ENCODE measurements around the gene PCARE. TPM values are rescaled to one million over a fixed set of nuclear protein-coding genes. Genes with fewer than 3 reads are reported as not detected.

Gene PCARE
- total RNA-seq, 6 experiments from 2014 or later, result not detected

- WGBS (ENCODE audit: insufficient coverage, low coverage, low lambda C conversion rate, missing lambda C conversion rate), result 87% methylated on average over 5 of the region's 5 CpGs
- H3K9me3 ChIP-seq, result no peaks in the 10 kb centered on the region
- H3K27ac ChIP-seq, result no peak overlapping the region
- no peak for DNase-seq
- TF ChIP-seq POLR2A (IDR thresholded peaks at IDR 0.05), result no peak
- no peak for TF ChIP-seq CTCF (IDR thresholded peaks at IDR 0.05)
- no peak for ATAC-seq
- no peak overlapping the region for H3K4me3 ChIP-seq
- H3K27me3 ChIP-seq, result no peaks in the 10 kb centered on the region
- intact Hi-C loops (cut with DNase I), result no loop called here
- no peaks in the 10 kb centered on the region for H3K36me3 ChIP-seq
- no peaks in the 10 kb centered on the region for H3K4me1 ChIP-seq
Measured at GRCh38 chr2:29032189-29032588, 42.1 kb downstream of the PCARE start.

GRCh38 chr2:29031046-29031445 lies 43.3 kb downstream of the PCARE start:
- no peaks in the 10 kb centered on the region for H3K4me1 ChIP-seq
- H3K27me3 ChIP-seq, result no peaks in the 10 kb centered on the region
- H3K27ac ChIP-seq, result no peak overlapping the region
- H3K9me3 ChIP-seq, result no peaks in the 10 kb centered on the region
- DNase-seq (no peak), ATAC-seq (no peak)
- no peaks in the 10 kb centered on the region for H3K36me3 ChIP-seq
- TF ChIP-seq CTCF (IDR thresholded peaks at IDR 0.05) (no peak), POLR2A (IDR thresholded peaks at IDR 0.05) (no peak)
- H3K4me3 ChIP-seq, result no peak overlapping the region
- intact Hi-C loops (cut with DNase I), result no loop called here

- DNase-seq, result no peak
- H3K36me3 ChIP-seq, result no peaks in the 10 kb centered on the region
- no peaks in the 10 kb centered on the region for H3K9me3 ChIP-seq
- ATAC-seq, result no peak
- intact Hi-C loops (cut with DNase I), result no loop called here
- no peaks in the 10 kb centered on the region for H3K27me3 ChIP-seq
- H3K27ac ChIP-seq, result no peak overlapping the region
- no peaks in the 10 kb centered on the region for H3K4me1 ChIP-seq
- 100% methylated on average over 1 of the region's 3 CpGs for WGBS (ENCODE audit: insufficient coverage, low coverage, low lambda C conversion rate, missing lambda C conversion rate)
- TF ChIP-seq CTCF (IDR thresholded peaks at IDR 0.05) (no peak), POLR2A (IDR thresholded peaks at IDR 0.05) (no peak)
- no peak overlapping the region for H3K4me3 ChIP-seq
Measured at GRCh38 chr2:29025711-29026110, 48.6 kb downstream of the PCARE start.

- no peak overlapping the region for H3K27ac ChIP-seq
- no peak for ATAC-seq
- WGBS (ENCODE audit: insufficient coverage, low coverage, low lambda C conversion rate, missing lambda C conversion rate), result 50% methylated on average over 3 of the region's 4 CpGs
- no peak overlapping the region for H3K4me3 ChIP-seq
- intact Hi-C loops (cut with DNase I), result no loop called here
- no peaks in the 10 kb centered on the region for H3K9me3 ChIP-seq
- H3K4me1 ChIP-seq, result no peaks in the 10 kb centered on the region
- TF ChIP-seq CTCF (IDR thresholded peaks at IDR 0.05), result no peak
- no peak for TF ChIP-seq POLR2A (IDR thresholded peaks at IDR 0.05)
- DNase-seq, result no peak
- no peaks in the 10 kb centered on the region for H3K36me3 ChIP-seq
- H3K27me3 ChIP-seq, result no peaks in the 10 kb centered on the region
Measured at GRCh38 chr2:29024882-29025430, 49.4 kb downstream of the PCARE start.

- Histone ChIP-seq H3K9me3 (no peaks in the 10 kb centered on the region), H3K36me3 (no peaks in the 10 kb centered on the region)
- 75% methylated on average over 1 of the region's 4 CpGs for WGBS (ENCODE audit: insufficient coverage, low coverage, low lambda C conversion rate, missing lambda C conversion rate)
Measured at GRCh38 chr2:29023188-29023587, 51.1 kb downstream of the PCARE start.

More at GRCh38 chr2:29023188-29023587, 51.1 kb downstream of the PCARE start:
- Histone ChIP-seq H3K27me3 (no peaks in the 10 kb centered on the region), H3K4me3 (no peak overlapping the region), H3K27ac (no peak overlapping the region), H3K4me1 (no peaks in the 10 kb centered on the region)
- TF ChIP-seq POLR2A (IDR thresholded peaks at IDR 0.05), result no peak
- TF ChIP-seq CTCF (IDR thresholded peaks at IDR 0.05), result no peak
- ATAC-seq (no peak), DNase-seq (no peak)
- intact Hi-C loops (cut with DNase I), result no loop called here

Data from right lobe of liver (tissue), 6 donors.